ENCODE results near the gene CCDC191.

Gene CCDC191

DNA sequence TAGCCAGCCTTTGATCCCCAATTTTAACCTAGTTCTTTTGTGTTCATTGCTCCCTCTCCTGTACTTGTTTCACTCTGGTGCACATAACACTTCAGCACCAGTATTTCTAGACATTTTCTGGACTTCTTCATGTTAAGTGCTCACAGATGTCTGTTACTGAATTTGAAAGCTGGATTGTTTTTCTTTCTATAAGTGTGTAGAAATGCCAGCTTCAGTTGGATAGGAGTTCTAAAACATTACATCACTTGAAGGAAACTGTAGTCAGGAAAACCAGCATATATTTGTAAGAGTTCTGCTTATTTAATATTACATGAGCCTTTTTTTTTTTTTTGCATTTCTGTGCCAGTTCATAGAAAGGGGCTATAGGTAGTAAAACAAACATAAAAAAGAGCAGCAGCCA lies 21.8 kb upstream of the CCDC191 start:
- no peak overlapping the region for H3K9ac ChIP-seq (ENCODE audit: low read length)
- H3K27me3 ChIP-seq (ENCODE audit: insufficient read depth, low read length) = no peaks in the 10 kb centered on the region
- no peak overlapping the region for H3K27ac ChIP-seq (ENCODE audit: low read depth, low read length, poor library complexity, severe bottlenecking)
- no peaks in the 10 kb centered on the region for H3K9me2 ChIP-seq (ENCODE audit: low read depth, low read length)
- TF ChIP-seq CTCF (IDR thresholded peaks at IDR 0.05; ENCODE audit: low read length) (no peak), EZH2 (IDR thresholded peaks at IDR 0.05; ENCODE audit: borderline replicate concordance, low read length) (no peak)
- H3K4me3 ChIP-seq (ENCODE audit: low read depth, low read length, poor library complexity, severe bottlenecking) = no peak overlapping the region
- no peaks in the 10 kb centered on the region for H4K20me1 ChIP-seq (ENCODE audit: insufficient read depth, low read length)
- H3K4me2 ChIP-seq (ENCODE audit: low read length) = no peak overlapping the region
- no peaks in the 10 kb centered on the region for H3K9me3 ChIP-seq (ENCODE audit: low read length)
- H3F3A ChIP-seq (ENCODE audit: insufficient read depth, low read length) = no peaks in the 10 kb centered on the region
- H3K4me1 ChIP-seq (ENCODE audit: insufficient read depth, low read length, severe bottlenecking) = no peaks in the 10 kb centered on the region
- H3K79me2 ChIP-seq (ENCODE audit: insufficient read depth, low read length) = no peaks in the 10 kb centered on the region
- no peak overlapping the region for H2AFZ ChIP-seq (ENCODE audit: low read length)
- H3K36me3 ChIP-seq (ENCODE audit: insufficient read depth, low read length) = peaks cover 99% of the 10 kb centered on the region

GRCh38 chr3:114076711-114077110 lies 20.4 kb upstream of the CCDC191 start:
- Histone ChIP-seq H3K4me3 (ENCODE audit: low read depth, low read length, poor library complexity, severe bottlenecking) (no peak overlapping the region), H3K4me1 (ENCODE audit: insufficient read depth, low read length, severe bottlenecking) (no peaks in the 10 kb centered on the region), H3K79me2 (ENCODE audit: insufficient read depth, low read length) (no peaks in the 10 kb centered on the region), H3K27ac (ENCODE audit: low read depth, low read length, poor library complexity, severe bottlenecking) (no peak overlapping the region), H3K27me3 (ENCODE audit: insufficient read depth, low read length) (no peaks in the 10 kb centered on the region), H2AFZ (ENCODE audit: low read length) (no peak overlapping the region), H3K9ac (ENCODE audit: low read length) (no peak overlapping the region), H4K20me1 (ENCODE audit: insufficient read depth, low read length) (no peaks in the 10 kb centered on the region), H3F3A (ENCODE audit: insufficient read depth, low read length) (no peaks in the 10 kb centered on the region), H3K4me2 (ENCODE audit: low read length) (no peak overlapping the region), H3K9me3 (ENCODE audit: low read length) (no peaks in the 10 kb centered on the region), H3K36me3 (ENCODE audit: insufficient read depth, low read length) (peaks cover 98% of the 10 kb centered on the region), H3K9me2 (ENCODE audit: low read depth, low read length) (no peaks in the 10 kb centered on the region)
- TF ChIP-seq EZH2 (IDR thresholded peaks at IDR 0.05; ENCODE audit: borderline replicate concordance, low read length) (no peak), CTCF (IDR thresholded peaks at IDR 0.05; ENCODE audit: low read length) (no peak)

DNA sequence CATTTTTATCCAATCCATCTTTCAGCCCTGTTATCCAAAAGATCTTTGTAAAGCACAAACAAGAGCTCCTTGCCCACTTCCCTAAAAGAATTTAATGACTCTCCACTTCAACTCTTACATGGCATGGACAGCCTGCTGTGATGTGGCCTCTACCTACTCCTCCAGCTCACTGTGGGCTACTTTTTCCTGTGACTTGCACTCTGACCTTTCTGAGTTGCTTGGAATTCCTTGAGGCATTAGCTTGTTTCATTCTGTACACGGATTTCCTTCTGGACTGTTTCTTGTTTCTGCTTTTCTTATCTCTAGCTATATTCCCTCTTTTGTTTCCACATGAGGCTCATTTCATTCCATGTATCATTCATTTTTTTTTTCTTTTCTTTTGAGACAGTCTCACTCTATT lies 15.5 kb upstream of the CCDC191 start:
- H4K20me1 ChIP-seq (ENCODE audit: insufficient read depth, low read length) = no peaks in the 10 kb centered on the region
- H3F3A ChIP-seq (ENCODE audit: insufficient read depth, low read length) = no peaks in the 10 kb centered on the region
- no peak overlapping the region for H3K4me2 ChIP-seq (ENCODE audit: low read length)
- no peak overlapping the region for H2AFZ ChIP-seq (ENCODE audit: low read length)
- no peaks in the 10 kb centered on the region for H3K79me2 ChIP-seq (ENCODE audit: insufficient read depth, low read length)
- H3K9me3 ChIP-seq (ENCODE audit: low read length) = no peaks in the 10 kb centered on the region
- H3K27ac ChIP-seq (ENCODE audit: low read depth, low read length, poor library complexity, severe bottlenecking) = no peak overlapping the region
- no peaks in the 10 kb centered on the region for H3K4me1 ChIP-seq (ENCODE audit: insufficient read depth, low read length, severe bottlenecking)
- no peak for TF ChIP-seq CTCF (IDR thresholded peaks at IDR 0.05; ENCODE audit: low read length)
- no peak for TF ChIP-seq EZH2 (IDR thresholded peaks at IDR 0.05; ENCODE audit: borderline replicate concordance, low read length)
- H3K9ac ChIP-seq (ENCODE audit: low read length) = no peak overlapping the region
- H3K9me2 ChIP-seq (ENCODE audit: low read depth, low read length) = no peaks in the 10 kb centered on the region
- H3K4me3 ChIP-seq (ENCODE audit: low read depth, low read length, poor library complexity, severe bottlenecking) = no peak overlapping the region
- no peaks in the 10 kb centered on the region for H3K27me3 ChIP-seq (ENCODE audit: insufficient read depth, low read length)
- peaks cover 92% of the 10 kb centered on the region for H3K36me3 ChIP-seq (ENCODE audit: insufficient read depth, low read length)

Measured in OCI-LY1 (cell line).